Measurements from ENCODE around the gene METRN. TPM values are rescaled to one million over a fixed set of nuclear protein-coding genes. Genes with fewer than 3 reads are reported as not detected.

Gene METRN
- polyA plus RNA-seq, 1 of the 3 experiments (the other 2 are of a cell fraction), result 59.7 TPM

- 55% methylated on average over 2 of the region's 13 CpGs for whole genome bisulfite sequencing (ENCODE audit: low lambda C conversion rate)
- no peak overlapping the region for H3K27ac ChIP-seq (ENCODE audit: low read depth in 2 of 2, low read length in 1 of 2)
- peaks cover 4% of the 10 kb centered on the region for H3F3A ChIP-seq (replicated peaks; ENCODE audit: insufficient read depth)
- CTCF ChIA-PET, result interaction anchor here (1.2 kb wide), 1 partner anchor 39 kb away, joined by 4 read pairs; no protein-coding TSS in a partner anchor
- no peaks in the 10 kb centered on the region for H3K27me3 ChIP-seq (ENCODE audit: insufficient read depth)
- no peak overlapping the region for H2AFZ ChIP-seq (ENCODE audit: low read depth)
- no peaks in the 10 kb centered on the region for H3K9me3 ChIP-seq
- POLR2A ChIA-PET, result no interaction called here
- H3K9ac ChIP-seq, result no peak overlapping the region
- no peak overlapping the region for H3K4me3 ChIP-seq (ENCODE audit: low read depth in 2 of 2, low read length in 1 of 2)
- no peak overlapping the region for H3K4me2 ChIP-seq
- no peak for TF ChIP-seq IRF3 (IDR thresholded peaks at IDR 0.05; ENCODE audit: low read depth, low read length)
- H3K9me2 ChIP-seq, result no peaks in the 10 kb centered on the region
- H3K36me3 ChIP-seq (replicated peaks in 1 of 2; ENCODE audit: control insufficient read depth in 1 of 2, insufficient read depth in 2 of 2, low read length in 1 of 2), result no peaks in the 10 kb centered on the region
- H3K4me1 ChIP-seq (ENCODE audit: control insufficient read depth in 1 of 2, insufficient read depth in 2 of 2, low read depth in 1 of 2, low read length in 1 of 2), result no peaks in the 10 kb centered on the region
- H4K20me1 ChIP-seq (ENCODE audit: insufficient read depth), result no peaks in the 10 kb centered on the region
- DNase-seq, result no peak
- H3K79me2 ChIP-seq (ENCODE audit: insufficient read depth), result no peaks in the 10 kb centered on the region
Measured at GRCh38 chr16:746637-747036, 31.7 kb downstream of the METRN start.

DNA sequence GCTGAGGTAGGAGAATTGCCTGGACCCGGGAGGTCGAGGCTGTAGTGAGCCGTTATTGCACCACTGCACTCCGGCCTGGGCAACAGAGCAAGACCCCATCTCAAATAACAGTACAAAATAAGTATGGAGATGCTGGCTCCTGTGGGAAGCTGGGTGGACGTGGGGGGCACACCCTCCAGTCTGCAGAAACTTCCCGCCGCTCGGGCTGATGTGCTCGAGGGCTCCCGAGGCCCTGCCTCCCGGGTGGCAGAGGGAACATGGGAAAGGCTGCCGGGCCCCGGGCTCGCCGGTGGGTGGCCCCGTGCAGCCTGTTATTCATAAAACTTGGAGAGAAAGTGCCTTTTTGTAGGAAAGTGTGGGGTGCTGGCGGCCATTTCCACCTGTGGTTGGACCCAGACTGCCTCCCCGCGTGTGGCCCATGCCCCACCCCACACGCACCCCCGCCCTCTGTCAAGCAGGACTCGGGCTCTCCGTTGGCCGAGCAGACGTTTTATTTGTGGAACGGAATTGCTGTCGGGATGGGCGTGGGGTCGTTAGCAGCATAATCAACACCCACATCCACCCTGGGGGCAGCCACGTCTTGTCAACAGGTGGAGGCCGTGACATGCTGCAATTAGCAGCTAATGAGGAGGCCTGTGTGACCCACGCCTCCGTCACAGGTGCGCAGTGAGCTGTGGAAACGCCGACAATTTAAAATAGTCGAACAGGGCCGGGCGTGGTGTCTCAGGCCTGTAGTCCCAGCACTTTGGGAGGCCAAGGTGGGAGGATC, 33.2 kb downstream of the METRN start:
- CTCF ChIA-PET, result interaction anchor here (1.5 kb wide), 1 partner anchor 12 kb away, joined by 3 read pairs; no protein-coding TSS in a partner anchor
- Histone ChIP-seq H3K79me2 (ENCODE audit: insufficient read depth) (no peaks in the 10 kb centered on the region), H3K27me3 (ENCODE audit: insufficient read depth) (no peaks in the 10 kb centered on the region), H4K20me1 (ENCODE audit: insufficient read depth) (no peaks in the 10 kb centered on the region), H3K27ac (ENCODE audit: low read depth in 2 of 2, low read length in 1 of 2) (no peak overlapping the region), H3F3A (replicated peaks; ENCODE audit: insufficient read depth) (peaks cover 4% of the 10 kb centered on the region), H3K4me3 (ENCODE audit: low read depth in 2 of 2, low read length in 1 of 2) (no peak overlapping the region), H3K9me2 (no peaks in the 10 kb centered on the region), H3K4me1 (ENCODE audit: control insufficient read depth in 1 of 2, insufficient read depth in 2 of 2, low read depth in 1 of 2, low read length in 1 of 2) (no peaks in the 10 kb centered on the region), H3K4me2 (no peak overlapping the region), H3K9ac (no peak overlapping the region), H2AFZ (ENCODE audit: low read depth) (no peak overlapping the region), H3K9me3 (no peaks in the 10 kb centered on the region), H3K36me3 (replicated peaks in 1 of 2; ENCODE audit: control insufficient read depth in 1 of 2, insufficient read depth in 2 of 2, low read length in 1 of 2) (no peaks in the 10 kb centered on the region)
- no peak for DNase-seq
- no peak for TF ChIP-seq TEAD4 (IDR thresholded peaks at IDR 0.05; ENCODE audit: borderline replicate concordance, insufficient read depth)
- no peak for TF ChIP-seq CTCF (IDR thresholded peaks at IDR 0.05)
- TF ChIP-seq MEF2A (IDR thresholded peaks at IDR 0.05; ENCODE audit: borderline replicate concordance, low read depth), result no peak
- TF ChIP-seq, protein P1, sequence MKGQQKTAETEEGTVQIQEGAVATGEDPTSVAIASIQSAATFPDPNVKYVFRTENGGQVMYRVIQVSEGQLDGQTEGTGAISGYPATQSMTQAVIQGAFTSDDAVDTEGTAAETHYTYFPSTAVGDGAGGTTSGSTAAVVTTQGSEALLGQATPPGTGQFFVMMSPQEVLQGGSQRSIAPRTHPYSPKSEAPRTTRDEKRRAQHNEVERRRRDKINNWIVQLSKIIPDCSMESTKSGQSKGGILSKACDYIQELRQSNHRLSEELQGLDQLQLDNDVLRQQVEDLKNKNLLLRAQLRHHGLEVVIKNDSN (IDR thresholded peaks at IDR 0.05; ENCODE audit: borderline replicate concordance, low read depth), result no peak
- no peak for TF ChIP-seq ELF1 (IDR thresholded peaks at IDR 0.05)
- no peak for TF ChIP-seq FOSL2 (IDR thresholded peaks at IDR 0.05; ENCODE audit: borderline replicate concordance, low read depth)
- TF ChIP-seq, protein P2, sequence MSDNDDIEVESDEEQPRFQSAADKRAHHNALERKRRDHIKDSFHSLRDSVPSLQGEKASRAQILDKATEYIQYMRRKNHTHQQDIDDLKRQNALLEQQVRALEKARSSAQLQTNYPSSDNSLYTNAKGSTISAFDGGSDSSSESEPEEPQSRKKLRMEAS (IDR thresholded peaks at IDR 0.05; ENCODE audit: low read depth), result no peak
- TF ChIP-seq, protein P3, sequence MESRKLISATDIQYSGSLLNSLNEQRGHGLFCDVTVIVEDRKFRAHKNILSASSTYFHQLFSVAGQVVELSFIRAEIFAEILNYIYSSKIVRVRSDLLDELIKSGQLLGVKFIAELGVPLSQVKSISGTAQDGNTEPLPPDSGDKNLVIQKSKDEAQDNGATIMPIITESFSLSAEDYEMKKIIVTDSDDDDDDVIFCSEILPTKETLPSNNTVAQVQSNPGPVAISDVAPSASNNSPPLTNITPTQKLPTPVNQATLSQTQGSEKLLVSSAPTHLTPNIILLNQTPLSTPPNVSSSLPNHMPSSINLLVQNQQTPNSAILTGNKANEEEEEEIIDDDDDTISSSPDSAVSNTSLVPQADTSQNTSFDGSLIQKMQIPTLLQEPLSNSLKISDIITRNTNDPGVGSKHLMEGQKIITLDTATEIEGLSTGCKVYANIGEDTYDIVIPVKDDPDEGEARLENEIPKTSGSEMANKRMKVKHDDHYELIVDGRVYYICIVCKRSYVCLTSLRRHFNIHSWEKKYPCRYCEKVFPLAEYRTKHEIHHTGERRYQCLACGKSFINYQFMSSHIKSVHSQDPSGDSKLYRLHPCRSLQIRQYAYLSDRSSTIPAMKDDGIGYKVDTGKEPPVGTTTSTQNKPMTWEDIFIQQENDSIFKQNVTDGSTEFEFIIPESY (IDR thresholded peaks at IDR 0.05; ENCODE audit: borderline replicate concordance, low read depth), result no peak
- TF ChIP-seq RAD21 (IDR thresholded peaks at IDR 0.05; ENCODE audit: low read length), result no peak
- TF ChIP-seq POLR2AphosphoS5 (IDR thresholded peaks at IDR 0.05; ENCODE audit: low read depth, low read length), result no peak
- no peak for TF ChIP-seq CHD2 (IDR thresholded peaks at IDR 0.05; ENCODE audit: low read length, partially characterized antibody)
- TF ChIP-seq SIN3A (IDR thresholded peaks at IDR 0.05; ENCODE audit: borderline replicate concordance, low read depth, low read length), result no peak
- TF ChIP-seq, protein P4, sequence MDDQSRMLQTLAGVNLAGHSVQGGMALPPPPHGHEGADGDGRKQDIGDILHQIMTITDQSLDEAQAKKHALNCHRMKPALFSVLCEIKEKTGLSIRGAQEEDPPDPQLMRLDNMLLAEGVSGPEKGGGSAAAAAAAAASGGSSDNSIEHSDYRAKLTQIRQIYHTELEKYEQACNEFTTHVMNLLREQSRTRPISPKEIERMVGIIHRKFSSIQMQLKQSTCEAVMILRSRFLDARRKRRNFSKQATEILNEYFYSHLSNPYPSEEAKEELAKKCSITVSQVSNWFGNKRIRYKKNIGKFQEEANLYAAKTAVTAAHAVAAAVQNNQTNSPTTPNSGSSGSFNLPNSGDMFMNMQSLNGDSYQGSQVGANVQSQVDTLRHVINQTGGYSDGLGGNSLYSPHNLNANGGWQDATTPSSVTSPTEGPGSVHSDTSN (IDR thresholded peaks at IDR 0.05), result no peak
- no peak for TF ChIP-seq NFIC (IDR thresholded peaks at IDR 0.05; ENCODE audit: borderline replicate concordance)
- TF ChIP-seq RFX5 (IDR thresholded peaks at IDR 0.05; ENCODE audit: low read length), result no peak
- no peak for TF ChIP-seq TCF12 (IDR thresholded peaks at IDR 0.05)
- no peak for TF ChIP-seq GABPA (IDR thresholded peaks at IDR 0.05; ENCODE audit: low read depth)
- no peak for TF ChIP-seq FOXM1 (IDR thresholded peaks at IDR 0.05; ENCODE audit: low read depth)
- TF ChIP-seq TAF1 (IDR thresholded peaks at IDR 0.05; ENCODE audit: borderline replicate concordance, low read depth, low read length), result no peak
- 90% methylated on average over 28 of the region's 39 CpGs for WGBS (ENCODE audit: low lambda C conversion rate)
- POLR2A ChIA-PET, result no interaction called here
